ENCODE results near the gene CAMKV. TPM values are rescaled to one million over a fixed set of nuclear protein-coding genes. Genes with fewer than 3 reads are reported as not detected.

The CAMKV gene
- total RNA-seq, 1 experiment from 2014 or later, result 0.10 TPM

DNA sequence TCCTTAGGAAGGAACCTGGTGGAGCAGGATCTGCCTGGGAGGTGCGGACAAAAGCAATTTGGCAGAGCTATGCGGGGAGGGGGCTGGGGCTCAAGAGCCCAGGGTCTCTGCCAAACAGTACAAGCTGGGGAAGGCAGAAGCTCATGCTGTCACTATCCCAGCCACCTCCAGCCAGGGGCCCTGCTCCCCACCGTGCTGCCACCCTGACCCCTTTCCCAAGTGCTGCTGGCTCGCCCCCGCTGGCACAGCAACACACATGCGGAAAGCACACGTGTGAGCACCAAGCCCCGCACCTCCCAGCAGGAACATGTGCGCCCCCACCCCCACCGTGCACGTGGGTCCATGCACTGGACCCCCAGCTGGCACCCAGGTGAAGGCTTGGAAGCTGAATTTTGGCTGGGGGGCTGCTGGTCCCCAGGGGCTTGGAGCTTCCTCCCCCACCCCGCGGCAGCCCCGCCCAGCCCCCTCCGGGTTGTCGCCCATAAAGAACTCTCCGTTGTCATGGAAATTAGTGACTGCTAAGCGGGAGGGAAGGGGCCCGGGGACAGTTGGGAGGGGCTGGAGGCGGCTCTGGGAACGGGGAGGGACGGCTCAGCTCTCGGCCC lies 742 bp downstream of the CAMKV start:
- H3K4me3 ChIP-seq (replicated peaks in 1 of 2; ENCODE audit: low read depth in 1 of 2, low read length in 2 of 2), result no peak overlapping the region
- no peak overlapping the region for H3K9ac ChIP-seq (ENCODE audit: low read length)
- H3K79me2 ChIP-seq (ENCODE audit: insufficient read depth, low read length), result no peaks in the 10 kb centered on the region
- TF ChIP-seq POLR2A (IDR thresholded peaks at IDR 0.05; ENCODE audit: borderline replicate concordance, extremely low read depth, insufficient read depth, insufficient read length) (no peak), POLR2AphosphoS5 (IDR thresholded peaks at IDR 0.05; ENCODE audit: low read depth, low read length) (no peak), ZNF274 (IDR thresholded peaks at IDR 0.05; ENCODE audit: low read depth, low read length) (no peak), SIN3A (IDR thresholded peaks at IDR 0.05; ENCODE audit: low read depth) (no peak), EGR1 (IDR thresholded peaks at IDR 0.05; ENCODE audit: low read depth) (no peak), CBX3 (IDR thresholded peaks at IDR 0.05; ENCODE audit: low read depth) (no peak), EZH2phosphoT487 (IDR thresholded peaks at IDR 0.05; ENCODE audit: borderline replicate concordance) (no peak), CEBPB (IDR thresholded peaks at IDR 0.05; ENCODE audit: low read depth) (no peak), EZH2 (IDR thresholded peaks at IDR 0.05) (no peak), YY1 (IDR thresholded peaks at IDR 0.05; ENCODE audit: extremely low read depth, insufficient replicate concordance, low read depth, low read length) (no peak), ELF1 (IDR thresholded peaks at IDR 0.05; ENCODE audit: borderline replicate concordance, low read depth) (no peak), TCF7L2 (IDR thresholded peaks at IDR 0.05; ENCODE audit: borderline replicate concordance, extremely low read depth, insufficient read depth, insufficient read length) (no peak), SRF (IDR thresholded peaks at IDR 0.05; ENCODE audit: low read depth) (no peak)
- TF ChIP-seq, protein P1, sequence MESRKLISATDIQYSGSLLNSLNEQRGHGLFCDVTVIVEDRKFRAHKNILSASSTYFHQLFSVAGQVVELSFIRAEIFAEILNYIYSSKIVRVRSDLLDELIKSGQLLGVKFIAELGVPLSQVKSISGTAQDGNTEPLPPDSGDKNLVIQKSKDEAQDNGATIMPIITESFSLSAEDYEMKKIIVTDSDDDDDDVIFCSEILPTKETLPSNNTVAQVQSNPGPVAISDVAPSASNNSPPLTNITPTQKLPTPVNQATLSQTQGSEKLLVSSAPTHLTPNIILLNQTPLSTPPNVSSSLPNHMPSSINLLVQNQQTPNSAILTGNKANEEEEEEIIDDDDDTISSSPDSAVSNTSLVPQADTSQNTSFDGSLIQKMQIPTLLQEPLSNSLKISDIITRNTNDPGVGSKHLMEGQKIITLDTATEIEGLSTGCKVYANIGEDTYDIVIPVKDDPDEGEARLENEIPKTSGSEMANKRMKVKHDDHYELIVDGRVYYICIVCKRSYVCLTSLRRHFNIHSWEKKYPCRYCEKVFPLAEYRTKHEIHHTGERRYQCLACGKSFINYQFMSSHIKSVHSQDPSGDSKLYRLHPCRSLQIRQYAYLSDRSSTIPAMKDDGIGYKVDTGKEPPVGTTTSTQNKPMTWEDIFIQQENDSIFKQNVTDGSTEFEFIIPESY (IDR thresholded peaks at IDR 0.05; ENCODE audit: extremely low read depth, insufficient replicate concordance, low read length), result no peak
- TF ChIP-seq, protein P2, sequence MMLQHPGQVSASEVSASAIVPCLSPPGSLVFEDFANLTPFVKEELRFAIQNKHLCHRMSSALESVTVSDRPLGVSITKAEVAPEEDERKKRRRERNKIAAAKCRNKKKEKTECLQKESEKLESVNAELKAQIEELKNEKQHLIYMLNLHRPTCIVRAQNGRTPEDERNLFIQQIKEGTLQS (IDR thresholded peaks at IDR 0.05), result no peak
- TF ChIP-seq, protein P3, sequence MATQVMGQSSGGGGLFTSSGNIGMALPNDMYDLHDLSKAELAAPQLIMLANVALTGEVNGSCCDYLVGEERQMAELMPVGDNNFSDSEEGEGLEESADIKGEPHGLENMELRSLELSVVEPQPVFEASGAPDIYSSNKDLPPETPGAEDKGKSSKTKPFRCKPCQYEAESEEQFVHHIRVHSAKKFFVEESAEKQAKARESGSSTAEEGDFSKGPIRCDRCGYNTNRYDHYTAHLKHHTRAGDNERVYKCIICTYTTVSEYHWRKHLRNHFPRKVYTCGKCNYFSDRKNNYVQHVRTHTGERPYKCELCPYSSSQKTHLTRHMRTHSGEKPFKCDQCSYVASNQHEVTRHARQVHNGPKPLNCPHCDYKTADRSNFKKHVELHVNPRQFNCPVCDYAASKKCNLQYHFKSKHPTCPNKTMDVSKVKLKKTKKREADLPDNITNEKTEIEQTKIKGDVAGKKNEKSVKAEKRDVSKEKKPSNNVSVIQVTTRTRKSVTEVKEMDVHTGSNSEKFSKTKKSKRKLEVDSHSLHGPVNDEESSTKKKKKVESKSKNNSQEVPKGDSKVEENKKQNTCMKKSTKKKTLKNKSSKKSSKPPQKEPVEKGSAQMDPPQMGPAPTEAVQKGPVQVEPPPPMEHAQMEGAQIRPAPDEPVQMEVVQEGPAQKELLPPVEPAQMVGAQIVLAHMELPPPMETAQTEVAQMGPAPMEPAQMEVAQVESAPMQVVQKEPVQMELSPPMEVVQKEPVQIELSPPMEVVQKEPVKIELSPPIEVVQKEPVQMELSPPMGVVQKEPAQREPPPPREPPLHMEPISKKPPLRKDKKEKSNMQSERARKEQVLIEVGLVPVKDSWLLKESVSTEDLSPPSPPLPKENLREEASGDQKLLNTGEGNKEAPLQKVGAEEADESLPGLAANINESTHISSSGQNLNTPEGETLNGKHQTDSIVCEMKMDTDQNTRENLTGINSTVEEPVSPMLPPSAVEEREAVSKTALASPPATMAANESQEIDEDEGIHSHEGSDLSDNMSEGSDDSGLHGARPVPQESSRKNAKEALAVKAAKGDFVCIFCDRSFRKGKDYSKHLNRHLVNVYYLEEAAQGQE (IDR thresholded peaks at IDR 0.05; ENCODE audit: low read depth), result no peak
- TF ChIP-seq, protein P4, sequence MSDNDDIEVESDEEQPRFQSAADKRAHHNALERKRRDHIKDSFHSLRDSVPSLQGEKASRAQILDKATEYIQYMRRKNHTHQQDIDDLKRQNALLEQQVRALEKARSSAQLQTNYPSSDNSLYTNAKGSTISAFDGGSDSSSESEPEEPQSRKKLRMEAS (IDR thresholded peaks at IDR 0.05), result no peak
- TF ChIP-seq, protein P5, sequence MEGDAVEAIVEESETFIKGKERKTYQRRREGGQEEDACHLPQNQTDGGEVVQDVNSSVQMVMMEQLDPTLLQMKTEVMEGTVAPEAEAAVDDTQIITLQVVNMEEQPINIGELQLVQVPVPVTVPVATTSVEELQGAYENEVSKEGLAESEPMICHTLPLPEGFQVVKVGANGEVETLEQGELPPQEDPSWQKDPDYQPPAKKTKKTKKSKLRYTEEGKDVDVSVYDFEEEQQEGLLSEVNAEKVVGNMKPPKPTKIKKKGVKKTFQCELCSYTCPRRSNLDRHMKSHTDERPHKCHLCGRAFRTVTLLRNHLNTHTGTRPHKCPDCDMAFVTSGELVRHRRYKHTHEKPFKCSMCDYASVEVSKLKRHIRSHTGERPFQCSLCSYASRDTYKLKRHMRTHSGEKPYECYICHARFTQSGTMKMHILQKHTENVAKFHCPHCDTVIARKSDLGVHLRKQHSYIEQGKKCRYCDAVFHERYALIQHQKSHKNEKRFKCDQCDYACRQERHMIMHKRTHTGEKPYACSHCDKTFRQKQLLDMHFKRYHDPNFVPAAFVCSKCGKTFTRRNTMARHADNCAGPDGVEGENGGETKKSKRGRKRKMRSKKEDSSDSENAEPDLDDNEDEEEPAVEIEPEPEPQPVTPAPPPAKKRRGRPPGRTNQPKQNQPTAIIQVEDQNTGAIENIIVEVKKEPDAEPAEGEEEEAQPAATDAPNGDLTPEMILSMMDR (IDR thresholded peaks at IDR 0.05 in 2 of 3, conservative IDR thresholded peaks at IDR 0.05 in 1 of 3; ENCODE audit: borderline replicate concordance in 1 of 3, insufficient read depth in 1 of 3, low read depth in 2 of 3, low read length in 2 of 3), result no peak
- H2AFZ ChIP-seq (ENCODE audit: low read depth, low read length, poor library complexity, severe bottlenecking), result no peak overlapping the region
- RAD21 ChIA-PET (ENCODE audit: low non-redundant PET in 1 of 2, low total read pairs in 2 of 2, uncharacterized antibody in 2 of 2, unreplicated experiment in 2 of 2), result no interaction called here
- H3K36me3 ChIP-seq (ENCODE audit: control insufficient read depth in 1 of 2, insufficient read depth in 2 of 2, low read length in 2 of 2), result no peaks in the 10 kb centered on the region
- H3K4me1 ChIP-seq (ENCODE audit: control insufficient read depth in 1 of 2, insufficient read depth in 2 of 2, low read length in 2 of 2), result 0 out of 4 replicates have a peak, but pooled peaks cover 0 to 6% of the 10 kb centered on the region in 2 experiments
- no peaks in the 10 kb centered on the region for H3K9me2 ChIP-seq (ENCODE audit: insufficient read depth)
- POLR2A ChIA-PET, result no interaction called here
- no peaks in the 10 kb centered on the region for H4K20me1 ChIP-seq (ENCODE audit: insufficient read depth)
- no peak for ATAC-seq
- no peaks in the 10 kb centered on the region for H3K9me3 ChIP-seq (ENCODE audit: control insufficient read depth in 1 of 2, insufficient read depth in 1 of 2, low read depth in 1 of 2, low read length in 2 of 2)
- no peak overlapping the region for H3K27ac ChIP-seq (ENCODE audit: low read depth, low read length)
- intact Hi-C loops (cut with micrococcal nuclease), result no loop called here
- CTCF ChIA-PET, result no interaction called here
- peaks cover 12% of the 10 kb centered on the region; the same call in 1 of the 2 replicates for H3K27me3 ChIP-seq (ENCODE audit: insufficient read depth, low read length)
- H3K4me2 ChIP-seq (ENCODE audit: low read length), result no peak overlapping the region
- BruUV-seq (replicated peaks), result no TSS peak
- DNase-seq (ENCODE audit: low read depth, low spot score), result no peak
